Measurements from ENCODE around the gene MYO18B.

Gene MYO18B

GRCh38 chr22:26016916-26017315 is 274.9 kb downstream of the MYO18B start:
- H3K27ac ChIP-seq (ENCODE audit: low read depth, low read length), result no peak overlapping the region
- no peaks in the 10 kb centered on the region for H3K4me1 ChIP-seq (ENCODE audit: control insufficient read depth in 5 of 5, insufficient read depth in 5 of 5, low read length in 5 of 5)
- H3K9ac ChIP-seq (ENCODE audit: low read length in 5 of 5), result no peak overlapping the region
- H3K4me3 ChIP-seq (ENCODE audit: low read depth in 1 of 5, low read length in 5 of 5), result no peak overlapping the region
- H3K27me3 ChIP-seq (ENCODE audit: control insufficient read depth in 5 of 5, insufficient read depth in 4 of 5, low read length in 5 of 5), result peaks cover 0 to 2% (median 0%) of the 10 kb centered on the region in 5 donors
- H3K36me3 ChIP-seq (ENCODE audit: control insufficient read depth in 5 of 5, insufficient read depth in 5 of 5, low read length in 5 of 5), result no peaks in the 10 kb centered on the region
- peaks cover 0 to 3% (median 0%) of the 10 kb centered on the region in 5 donors for H3K9me3 ChIP-seq (ENCODE audit: control insufficient read depth in 5 of 5, low read length in 5 of 5)

- Histone ChIP-seq H3K9me3 (ENCODE audit: control insufficient read depth in 5 of 5, low read length in 5 of 5) (peaks cover 0 to 3% (median 0%) of the 10 kb centered on the region in 5 donors), H3K36me3 (ENCODE audit: control insufficient read depth in 5 of 5, insufficient read depth in 5 of 5, low read length in 5 of 5) (no peaks in the 10 kb centered on the region), H3K27me3 (ENCODE audit: control insufficient read depth in 5 of 5, insufficient read depth in 4 of 5, low read length in 5 of 5) (peaks cover 0 to 8% (median 2%) of the 10 kb centered on the region in 5 donors), H3K4me3 (ENCODE audit: low read depth in 1 of 5, low read length in 5 of 5) (no peak overlapping the region), H3K9ac (ENCODE audit: low read length in 5 of 5) (no peak overlapping the region), H3K27ac (ENCODE audit: low read depth, low read length) (no peak overlapping the region), H3K4me1 (ENCODE audit: control insufficient read depth in 5 of 5, insufficient read depth in 5 of 5, low read length in 5 of 5) (no peaks in the 10 kb centered on the region)
These were observed 275.9 kb downstream of the MYO18B start for GRCh38 chr22:26017932-26018331.

GRCh38 chr22:26019596-26019995 is 277.6 kb downstream of the MYO18B start:
- peaks cover 0 to 9% (median 2%) of the 10 kb centered on the region in 5 donors for H3K27me3 ChIP-seq (ENCODE audit: control insufficient read depth in 5 of 5, insufficient read depth in 4 of 5, low read length in 5 of 5)
- H3K9ac ChIP-seq (ENCODE audit: low read length in 5 of 5), result no peak overlapping the region
- H3K27ac ChIP-seq (ENCODE audit: low read depth, low read length), result no peak overlapping the region
- no peak overlapping the region for H3K4me3 ChIP-seq (ENCODE audit: low read depth in 1 of 5, low read length in 5 of 5)
- peaks cover 0 to 8% (median 5%) of the 10 kb centered on the region in 5 donors for H3K9me3 ChIP-seq (ENCODE audit: control insufficient read depth in 5 of 5, low read length in 5 of 5)
- H3K36me3 ChIP-seq (ENCODE audit: control insufficient read depth in 5 of 5, insufficient read depth in 5 of 5, low read length in 5 of 5), result no peaks in the 10 kb centered on the region
- no peaks in the 10 kb centered on the region for H3K4me1 ChIP-seq (ENCODE audit: control insufficient read depth in 5 of 5, insufficient read depth in 5 of 5, low read length in 5 of 5)

- Histone ChIP-seq H3K9me3 (ENCODE audit: control insufficient read depth in 5 of 5, low read length in 5 of 5) (peaks cover 0 to 10% (median 8%) of the 10 kb centered on the region in 5 donors), H3K4me3 (ENCODE audit: low read depth in 1 of 5, low read length in 5 of 5) (no peak overlapping the region), H3K4me1 (ENCODE audit: control insufficient read depth in 5 of 5, insufficient read depth in 5 of 5, low read length in 5 of 5) (no peaks in the 10 kb centered on the region), H3K27ac (ENCODE audit: low read depth, low read length) (no peak overlapping the region), H3K9ac (ENCODE audit: low read length in 5 of 5) (no peak overlapping the region), H3K36me3 (ENCODE audit: control insufficient read depth in 5 of 5, insufficient read depth in 5 of 5, low read length in 5 of 5) (no peaks in the 10 kb centered on the region), H3K27me3 (ENCODE audit: control insufficient read depth in 5 of 5, insufficient read depth in 4 of 5, low read length in 5 of 5) (peaks cover 0 to 9% (median 2%) of the 10 kb centered on the region in 5 donors)
These were observed 279.5 kb downstream of the MYO18B start for GRCh38 chr22:26021516-26021915.

- Histone ChIP-seq H3K27ac (ENCODE audit: low read depth, low read length) (no peak overlapping the region), H3K9me3 (ENCODE audit: control insufficient read depth in 5 of 5, low read length in 5 of 5) (peaks cover 0 to 10% (median 7%) of the 10 kb centered on the region in 5 donors), H3K27me3 (ENCODE audit: control insufficient read depth in 5 of 5, insufficient read depth in 4 of 5, low read length in 5 of 5) (peaks cover 0 to 9% (median 2%) of the 10 kb centered on the region in 5 donors), H3K36me3 (ENCODE audit: control insufficient read depth in 5 of 5, insufficient read depth in 5 of 5, low read length in 5 of 5) (no peaks in the 10 kb centered on the region), H3K4me1 (ENCODE audit: control insufficient read depth in 5 of 5, insufficient read depth in 5 of 5, low read length in 5 of 5) (no peaks in the 10 kb centered on the region), H3K4me3 (ENCODE audit: low read depth in 1 of 5, low read length in 5 of 5) (no peak overlapping the region), H3K9ac (ENCODE audit: low read length in 5 of 5) (no peak overlapping the region)
These were observed 281.3 kb downstream of the MYO18B start for GRCh38 chr22:26023104-26023775.

- no peak overlapping the region for H3K27ac ChIP-seq (ENCODE audit: low read depth, low read length)
- H3K36me3 ChIP-seq (ENCODE audit: control insufficient read depth in 5 of 5, insufficient read depth in 5 of 5, low read length in 5 of 5), result no peaks in the 10 kb centered on the region
- H3K9me3 ChIP-seq (ENCODE audit: control insufficient read depth in 5 of 5, low read length in 5 of 5), result peaks cover 0 to 10% (median 7%) of the 10 kb centered on the region in 5 donors
- H3K4me1 ChIP-seq (ENCODE audit: control insufficient read depth in 5 of 5, insufficient read depth in 5 of 5, low read length in 5 of 5), result no peaks in the 10 kb centered on the region
- H3K9ac ChIP-seq (ENCODE audit: low read length in 5 of 5), result no peak overlapping the region
- H3K27me3 ChIP-seq (ENCODE audit: control insufficient read depth in 5 of 5, insufficient read depth in 4 of 5, low read length in 5 of 5), result peaks cover 0 to 9% (median 2%) of the 10 kb centered on the region in 5 donors
- no peak overlapping the region for H3K4me3 ChIP-seq (ENCODE audit: low read depth in 1 of 5, low read length in 5 of 5)
These were observed 283.6 kb downstream of the MYO18B start for GRCh38 chr22:26025626-26026025.

- no peak overlapping the region for H3K9ac ChIP-seq (ENCODE audit: low read length in 5 of 5)
- H3K4me3 ChIP-seq (ENCODE audit: low read depth in 1 of 5, low read length in 5 of 5), result no peak overlapping the region
- H3K36me3 ChIP-seq (ENCODE audit: control insufficient read depth in 5 of 5, insufficient read depth in 5 of 5, low read length in 5 of 5), result no peaks in the 10 kb centered on the region
- H3K27ac ChIP-seq (ENCODE audit: low read depth, low read length), result no peak overlapping the region
- H3K27me3 ChIP-seq (ENCODE audit: control insufficient read depth in 5 of 5, insufficient read depth in 4 of 5, low read length in 5 of 5), result peaks cover 0 to 6% (median 0%) of the 10 kb centered on the region in 5 donors
- peaks cover 0 to 10% (median 7%) of the 10 kb centered on the region in 5 donors for H3K9me3 ChIP-seq (ENCODE audit: control insufficient read depth in 5 of 5, low read length in 5 of 5)
- no peaks in the 10 kb centered on the region for H3K4me1 ChIP-seq (ENCODE audit: control insufficient read depth in 5 of 5, insufficient read depth in 5 of 5, low read length in 5 of 5)
These were observed 285.4 kb downstream of the MYO18B start for GRCh38 chr22:26027341-26027740.

GRCh38 chr22:26031641-26032040 is 289.7 kb downstream of the MYO18B start:
- H3K9ac ChIP-seq (ENCODE audit: low read length in 5 of 5), result no peak overlapping the region
- H3K4me1 ChIP-seq (ENCODE audit: control insufficient read depth in 5 of 5, insufficient read depth in 5 of 5, low read length in 5 of 5), result no peaks in the 10 kb centered on the region
- no peak overlapping the region for H3K27ac ChIP-seq (ENCODE audit: low read depth, low read length)
- peaks cover 0 to 2% (median 0%) of the 10 kb centered on the region in 5 donors for H3K27me3 ChIP-seq (ENCODE audit: control insufficient read depth in 5 of 5, insufficient read depth in 4 of 5, low read length in 5 of 5)
- H3K9me3 ChIP-seq (ENCODE audit: control insufficient read depth in 5 of 5, low read length in 5 of 5), result peaks cover 2 to 15% (median 12%) of the 10 kb centered on the region in 5 donors
- H3K36me3 ChIP-seq (ENCODE audit: control insufficient read depth in 5 of 5, insufficient read depth in 5 of 5, low read length in 5 of 5), result no peaks in the 10 kb centered on the region
- no peak overlapping the region for H3K4me3 ChIP-seq (ENCODE audit: low read depth in 1 of 5, low read length in 5 of 5)

GRCh38 chr22:26033071-26033470 is 291.1 kb downstream of the MYO18B start:
- no peak overlapping the region for H3K4me3 ChIP-seq (ENCODE audit: low read depth in 1 of 5, low read length in 5 of 5)
- no peak overlapping the region for H3K9ac ChIP-seq (ENCODE audit: low read length in 5 of 5)
- H3K36me3 ChIP-seq (ENCODE audit: control insufficient read depth in 5 of 5, insufficient read depth in 5 of 5, low read length in 5 of 5), result no peaks in the 10 kb centered on the region
- H3K27me3 ChIP-seq (ENCODE audit: control insufficient read depth in 5 of 5, insufficient read depth in 4 of 5, low read length in 5 of 5), result peaks cover 0 to 2% (median 0%) of the 10 kb centered on the region in 5 donors
- no peak overlapping the region for H3K27ac ChIP-seq (ENCODE audit: low read depth, low read length)
- H3K4me1 ChIP-seq (ENCODE audit: control insufficient read depth in 5 of 5, insufficient read depth in 5 of 5, low read length in 5 of 5), result no peaks in the 10 kb centered on the region
- peaks cover 2 to 15% (median 12%) of the 10 kb centered on the region in 5 donors for H3K9me3 ChIP-seq (ENCODE audit: control insufficient read depth in 5 of 5, low read length in 5 of 5)

GRCh38 chr22:26033586-26033985 is 291.6 kb downstream of the MYO18B start:
- Histone ChIP-seq H3K9me3 (ENCODE audit: control insufficient read depth in 5 of 5, low read length in 5 of 5) (peaks cover 2 to 15% (median 12%) of the 10 kb centered on the region in 5 donors), H3K9ac (ENCODE audit: low read length in 5 of 5) (no peak overlapping the region), H3K4me3 (ENCODE audit: low read depth in 1 of 5, low read length in 5 of 5) (no peak overlapping the region), H3K27ac (ENCODE audit: low read depth, low read length) (no peak overlapping the region), H3K36me3 (ENCODE audit: control insufficient read depth in 5 of 5, insufficient read depth in 5 of 5, low read length in 5 of 5) (no peaks in the 10 kb centered on the region), H3K27me3 (ENCODE audit: control insufficient read depth in 5 of 5, insufficient read depth in 4 of 5, low read length in 5 of 5) (peaks cover 0 to 2% (median 0%) of the 10 kb centered on the region in 5 donors), H3K4me1 (ENCODE audit: control insufficient read depth in 5 of 5, insufficient read depth in 5 of 5, low read length in 5 of 5) (no peaks in the 10 kb centered on the region)
